NCI-H2107 (cell line): ENCODE measurements around the gene SEMA5B.

Source experiments
- DNase-seq: peaks from one replicate; lab custom pipeline; 2025; lab: John Stamatoyannopoulos, UW

Gene SEMA5B

GRCh38 chr3:123054931-123055330 is 27.4 kb upstream of the SEMA5B start:
- DNase-seq = no peak

DNA sequence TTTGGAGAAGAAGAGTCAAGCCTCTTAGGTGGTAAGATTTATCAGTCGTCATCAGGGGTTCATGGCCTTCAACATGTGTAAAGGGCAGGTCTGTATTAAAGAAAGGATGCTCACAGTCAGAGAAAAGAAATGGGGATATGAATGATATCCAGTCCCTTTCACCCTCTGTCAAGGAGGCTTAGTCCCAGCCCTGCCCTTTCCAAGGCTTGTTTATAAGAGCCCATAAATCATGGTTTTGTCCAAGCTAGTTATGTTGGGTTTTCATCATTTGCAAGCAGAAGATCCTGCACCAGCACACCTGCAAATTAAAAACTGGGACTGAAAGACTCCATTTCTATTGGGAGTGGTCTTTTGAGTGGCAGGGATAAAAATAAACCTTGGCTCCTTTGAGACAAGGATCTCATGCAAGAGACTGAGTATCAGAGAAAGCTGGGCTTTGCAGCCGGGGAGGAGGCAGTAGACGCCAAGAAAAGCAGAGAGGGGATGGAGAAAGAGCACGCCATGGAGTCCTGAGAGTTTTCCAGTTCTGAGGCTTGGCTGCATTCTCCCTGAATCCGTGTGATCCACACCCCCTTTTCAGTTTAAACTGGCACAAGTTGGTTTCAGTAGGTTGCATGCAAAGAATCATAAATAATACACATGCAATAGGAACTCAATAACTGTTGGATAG is 26.7 kb upstream of the SEMA5B start:
- DNase-seq = no peak

GRCh38 chr3:123053107-123053506 is 25.5 kb upstream of the SEMA5B start:
- DNase-seq = no peak

GRCh38 chr3:123050666-123051065 is 23.1 kb upstream of the SEMA5B start:
- no peak for DNase-seq

DNA sequence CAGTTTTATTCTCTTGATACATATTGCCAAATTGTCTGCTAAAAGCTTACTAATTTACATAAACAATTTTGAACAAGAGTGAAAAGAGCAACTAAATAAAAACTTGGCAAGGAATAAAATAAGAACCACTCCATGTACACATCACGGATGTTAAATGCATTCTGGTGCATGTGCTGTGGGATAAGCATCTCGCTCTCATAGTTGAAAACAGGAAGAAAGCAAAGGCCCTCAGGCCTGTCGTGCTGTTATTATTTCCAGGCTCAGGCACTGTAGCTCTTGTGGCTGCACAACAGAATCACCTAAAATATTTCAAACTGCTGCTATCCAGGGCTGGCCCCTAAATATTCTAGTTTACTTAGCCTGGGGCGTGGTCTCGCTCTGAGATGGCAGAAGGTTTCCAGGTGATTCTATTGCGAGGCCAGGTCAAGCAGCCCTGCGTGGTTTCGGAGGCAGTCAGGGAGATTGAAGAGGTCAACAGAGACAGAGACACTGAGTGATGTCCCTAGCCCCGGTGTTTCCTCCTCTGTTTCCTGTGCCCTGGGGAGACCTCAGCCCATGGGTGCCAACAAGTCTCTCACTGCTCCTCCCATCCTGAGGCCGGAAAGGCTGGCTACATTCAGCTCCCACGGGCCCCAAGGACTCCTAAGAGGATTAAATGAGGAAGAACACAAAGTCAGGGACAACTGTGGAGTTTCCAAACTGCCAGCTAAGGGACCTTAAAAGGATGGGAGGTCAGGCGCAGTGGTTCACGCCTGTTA is 21.1 kb upstream of the SEMA5B start:
- no peak for DNase-seq

DNA sequence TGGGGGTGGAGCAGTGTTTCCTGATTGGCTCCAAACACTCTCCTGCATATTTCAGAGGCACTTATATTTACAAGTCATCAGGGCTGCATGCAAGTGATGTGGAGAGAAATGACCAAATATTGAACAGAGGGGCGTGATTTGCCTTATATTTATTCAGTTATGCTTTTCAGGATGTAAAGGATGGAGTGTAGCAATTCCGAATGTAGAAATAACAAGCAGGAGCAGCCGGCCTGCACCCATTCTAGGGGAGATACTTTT is 19.4 kb upstream of the SEMA5B start:
- DNase-seq = no peak

GRCh38 chr3:123046262-123047061 is 18.9 kb upstream of the SEMA5B start:
- no peak for DNase-seq

GRCh38 chr3:123044981-123045763 is 17.6 kb upstream of the SEMA5B start:
- DNase-seq = no peak

DNA sequence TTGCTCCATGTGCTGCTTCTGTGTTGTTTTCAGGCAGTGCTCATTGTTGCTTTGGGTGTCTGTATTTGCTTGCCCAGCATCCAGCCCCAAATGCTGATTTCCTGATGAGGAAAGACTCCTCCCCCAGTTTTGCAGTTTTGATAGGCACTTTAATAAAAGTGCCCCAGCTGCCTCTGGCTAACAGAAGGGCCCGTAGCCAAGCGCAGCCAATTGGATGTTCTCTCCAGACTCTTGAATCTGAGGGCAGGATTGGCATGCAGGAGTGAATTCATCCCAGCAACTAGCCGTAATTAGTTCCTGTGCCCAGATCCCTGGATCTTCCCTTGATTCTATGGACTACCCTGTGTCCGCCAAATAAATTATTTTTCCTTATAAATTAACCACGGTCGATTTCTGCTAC is 14.8 kb upstream of the SEMA5B start:
- DNase-seq = no peak

- DNase-seq = no peak
Measured at GRCh38 chr3:123039178-123039577, 11.6 kb upstream of the SEMA5B start.

DNA sequence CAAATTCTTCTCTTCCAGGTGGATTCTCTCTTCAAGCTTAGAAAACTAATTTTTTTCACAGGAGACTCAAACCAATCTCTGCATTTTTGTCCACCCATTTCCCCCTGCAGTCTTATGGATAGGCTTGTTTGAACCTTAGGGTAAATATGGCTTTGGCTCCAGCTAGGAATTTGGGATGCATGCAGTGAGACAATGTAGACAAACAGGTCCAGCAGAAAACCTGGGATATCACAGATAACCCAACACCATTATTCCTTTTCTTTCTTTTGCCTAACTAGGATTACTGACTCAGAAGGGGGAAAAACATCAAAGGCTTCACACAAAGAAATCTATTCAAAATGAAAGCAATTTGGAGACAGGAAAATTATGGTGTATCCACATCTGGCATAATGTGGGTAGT is 11.2 kb upstream of the SEMA5B start:
- no peak for DNase-seq

DNA sequence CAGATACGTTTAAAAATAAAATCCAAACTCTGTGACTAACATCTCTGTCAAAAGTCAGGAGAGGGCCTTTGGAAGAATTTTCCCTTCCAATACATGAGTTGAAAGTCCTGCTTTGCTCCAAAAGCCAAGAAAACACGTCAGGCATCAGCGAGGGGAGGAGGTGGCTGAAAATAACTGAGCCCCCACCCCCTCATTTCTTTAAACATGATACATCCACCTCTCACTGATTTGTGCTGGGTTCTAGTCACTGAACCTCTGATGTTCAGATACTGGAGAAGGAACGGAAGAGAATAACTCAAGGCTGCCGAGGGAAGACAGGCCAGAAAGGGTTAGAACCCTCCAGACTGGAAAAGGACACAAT is 9.4 kb upstream of the SEMA5B start:
- no peak for DNase-seq

DNA sequence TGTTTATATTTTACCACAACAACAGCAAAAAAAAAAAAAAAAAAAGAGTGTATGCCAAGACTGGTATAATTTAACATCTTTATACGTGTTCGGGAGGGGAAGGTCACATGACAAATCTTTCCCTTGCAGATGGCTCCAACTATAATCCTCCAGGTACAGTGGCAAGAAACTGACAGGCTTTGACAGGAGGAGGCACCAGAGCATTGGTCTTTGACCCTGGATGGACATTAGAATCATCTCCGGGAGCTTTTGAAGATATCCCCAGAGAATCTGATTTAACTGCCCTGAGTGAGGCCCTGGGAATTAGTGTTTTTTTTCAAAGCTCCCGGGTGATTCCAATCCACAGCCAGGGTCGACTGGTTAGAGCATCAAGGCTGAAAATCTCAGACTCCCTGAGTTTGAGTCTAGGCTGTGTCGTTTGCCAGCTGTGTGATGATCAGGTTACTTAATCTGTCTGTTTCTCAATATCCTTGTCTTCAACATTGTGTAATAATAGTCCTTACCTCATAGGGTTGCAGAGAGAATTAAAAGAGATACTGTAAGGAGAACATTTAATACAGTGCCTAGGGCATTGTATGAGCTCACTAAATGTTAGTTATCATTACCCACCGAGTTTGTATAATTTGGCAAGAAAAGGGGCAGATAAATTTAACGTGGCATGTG is 8.9 kb upstream of the SEMA5B start:
- DNase-seq = no peak

GRCh38 chr3:123034996-123035395 is 7.4 kb upstream of the SEMA5B start:
- DNase-seq = no peak

GRCh38 chr3:123034120-123034519 is 6.6 kb upstream of the SEMA5B start:
- no peak for DNase-seq

- no peak for DNase-seq
Measured at GRCh38 chr3:123032057-123032456, 4.5 kb upstream of the SEMA5B start.

- no peak for DNase-seq
Measured at GRCh38 chr3:123031051-123031450, 3.5 kb upstream of the SEMA5B start.

DNA sequence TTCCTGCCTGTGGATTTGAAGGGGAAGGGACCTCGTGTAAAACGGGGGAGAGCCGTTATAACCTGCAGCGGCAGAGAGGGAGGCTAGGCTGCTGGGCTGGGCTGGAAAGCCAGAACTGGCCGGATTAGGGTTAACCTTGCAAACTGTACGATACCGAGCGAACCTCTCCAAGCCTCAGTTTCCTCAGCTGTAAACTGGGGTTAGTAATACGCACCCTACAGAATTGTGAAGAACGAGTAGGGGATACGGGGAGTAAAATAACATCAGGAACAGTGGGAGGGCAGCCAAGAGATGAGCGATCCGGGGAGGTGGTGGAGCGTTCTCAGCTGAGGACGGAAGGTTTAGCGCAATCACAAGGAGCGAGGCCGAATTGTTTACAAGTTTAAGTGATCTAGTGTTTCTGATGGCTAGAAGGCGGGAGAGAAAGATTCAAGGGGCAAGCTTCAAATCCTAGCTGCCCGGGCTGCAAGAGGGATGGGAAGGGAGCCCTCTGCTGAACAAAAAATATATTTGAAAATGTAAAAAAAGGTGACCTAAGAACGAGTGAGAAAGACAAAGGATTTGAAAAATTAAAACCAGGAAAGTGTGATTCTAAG is 768 bp upstream of the SEMA5B start:
- peak; percentile 55 for DNase-seq

DNA sequence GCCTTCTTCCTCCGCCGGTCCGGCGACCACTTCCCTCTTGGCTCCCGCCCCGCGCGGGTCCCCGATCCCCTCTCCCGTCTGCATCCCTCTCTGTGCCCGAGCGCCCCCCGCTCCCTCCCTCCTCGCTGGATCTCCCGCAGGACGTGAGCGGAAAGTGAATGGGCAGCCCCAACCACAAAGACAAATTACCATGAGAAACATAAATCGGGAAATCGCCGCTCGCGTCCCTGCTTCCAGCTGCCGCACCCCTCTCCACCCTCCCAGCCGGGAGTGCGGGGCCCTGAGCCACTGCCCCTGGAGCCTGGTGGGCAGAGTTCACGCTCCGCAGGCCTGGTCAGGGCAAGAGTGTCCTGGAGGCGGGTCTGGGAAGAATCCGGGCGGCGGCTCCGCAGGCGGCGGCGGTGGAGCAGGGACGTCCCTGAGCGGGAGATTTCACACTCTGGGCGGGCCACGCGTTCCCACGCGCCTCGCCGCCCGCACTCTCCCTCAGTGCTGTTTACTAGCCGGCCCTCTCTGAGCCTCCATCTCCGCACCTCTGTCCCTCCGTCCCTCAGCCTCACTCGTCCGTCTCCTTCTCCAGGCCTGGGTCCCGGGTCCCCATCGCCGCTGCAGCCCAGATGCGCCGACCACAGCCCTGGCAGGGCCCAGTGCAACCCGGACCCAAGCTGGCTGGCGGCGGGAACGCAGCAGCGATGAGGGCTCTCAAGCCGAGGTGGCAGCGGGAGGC is 835 bp downstream of the SEMA5B start:
- DNase-seq = no peak

DNA sequence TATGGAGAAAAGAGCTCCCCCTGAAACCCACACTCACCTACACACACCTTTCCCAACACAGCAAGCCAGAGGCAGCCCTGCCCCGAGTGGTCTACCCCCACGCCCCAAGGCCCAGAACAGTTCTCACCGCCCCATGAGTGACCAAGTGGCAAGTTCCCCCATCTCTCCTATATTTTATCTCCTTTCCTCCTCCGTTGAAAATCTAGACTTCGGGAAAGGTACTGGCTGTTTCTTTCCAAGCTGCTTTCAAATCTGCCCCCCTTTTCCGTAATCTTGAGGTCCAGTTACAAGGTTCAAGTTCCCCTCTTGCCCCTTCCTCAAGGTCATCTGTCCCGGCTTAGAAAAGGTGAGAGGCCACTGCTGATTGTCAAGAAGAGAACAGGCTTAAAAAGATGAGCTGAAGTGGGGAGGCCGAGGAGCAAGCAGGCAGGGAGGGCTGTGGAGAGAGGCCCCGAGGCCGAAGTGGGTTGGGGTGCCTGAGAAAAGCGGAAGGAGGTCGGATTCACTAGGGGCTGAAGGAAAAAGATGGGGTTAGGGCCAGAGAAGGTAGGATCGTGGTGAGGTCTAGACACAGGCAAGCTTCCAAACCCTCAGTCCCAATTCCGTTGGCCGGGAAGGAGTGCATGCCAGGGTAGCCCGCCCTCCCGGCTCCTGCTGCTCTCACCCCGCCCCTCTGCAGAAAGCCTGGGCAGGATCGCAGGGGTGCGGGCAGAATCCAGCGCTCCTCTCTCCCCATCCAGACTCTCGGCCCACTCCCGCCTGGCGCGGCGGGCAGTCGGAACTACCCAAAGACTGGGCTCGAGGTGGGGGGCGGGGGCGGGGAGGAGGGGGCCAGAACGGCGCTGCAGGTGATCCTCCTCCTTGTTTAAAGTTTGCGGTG is 1.7 kb downstream of the SEMA5B start:
- DNase-seq = no peak
